ENCODE measurements around the gene SNAPC1.

DNA sequence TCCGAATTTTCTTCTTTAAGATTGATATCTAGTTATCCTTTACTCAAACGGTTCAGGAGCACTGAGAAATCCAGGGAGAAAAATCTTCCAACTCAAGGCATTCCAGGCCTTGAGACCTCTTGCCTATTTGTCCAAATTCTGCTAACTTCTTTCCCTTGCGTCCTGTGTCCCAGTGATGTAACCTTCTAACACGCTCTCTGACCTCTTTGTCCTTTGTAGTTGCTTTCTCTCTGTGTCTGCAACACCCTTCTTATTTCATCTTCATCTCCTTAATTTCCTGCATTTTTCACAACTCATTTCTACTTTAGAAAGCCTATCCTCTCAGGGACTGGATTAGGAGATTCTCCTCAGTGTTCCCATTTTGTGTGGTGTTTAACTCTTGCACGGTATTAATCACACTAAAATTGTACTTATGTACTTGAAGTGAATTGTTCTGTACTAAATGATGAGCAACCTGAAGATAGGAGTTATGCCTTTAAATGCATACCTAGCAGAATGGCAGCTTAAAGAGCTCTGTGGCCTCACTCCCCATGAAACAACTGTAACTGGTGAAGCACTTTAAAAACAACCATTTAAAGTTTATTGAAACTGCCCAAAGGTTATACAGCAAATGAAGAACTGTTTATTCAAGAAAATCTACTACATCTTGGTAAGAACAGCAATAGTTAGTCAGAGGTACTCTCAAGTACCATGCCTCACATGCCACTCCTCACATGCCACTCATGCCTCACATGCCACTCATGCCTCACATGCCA is 7.4 kb upstream of the SNAPC1 start:
- TF ChIP-seq CTCF (IDR thresholded peaks at IDR 0.05 in 4 of 5, conservative IDR thresholded peaks at IDR 0.05 in 1 of 5): no peak
- TF ChIP-seq POLR2A (IDR thresholded peaks at IDR 0.05): no peak
